Activated CD8-positive, alpha-beta memory T cell treated with anti-CD3 and anti-CD28 coated beads for 1 hour (primary cell): ENCODE results near the gene SLC22A14.
"Not testable (repeated sequence)": the region's sequence is repeated elsewhere in the genome, so short reads cannot be mapped to it uniquely, and the experiment has no call there.

Experiments used
- DNase-seq, 2 donors: peaks; one replicate each; pipeline ENCODE4 v3.0.0-alpha.2; 2020; ENCODE audit warnings: low read depth in 1 of 2; ENCODE audit errors: extremely low read depth in 1 of 2

The SLC22A14 gene, protein sequence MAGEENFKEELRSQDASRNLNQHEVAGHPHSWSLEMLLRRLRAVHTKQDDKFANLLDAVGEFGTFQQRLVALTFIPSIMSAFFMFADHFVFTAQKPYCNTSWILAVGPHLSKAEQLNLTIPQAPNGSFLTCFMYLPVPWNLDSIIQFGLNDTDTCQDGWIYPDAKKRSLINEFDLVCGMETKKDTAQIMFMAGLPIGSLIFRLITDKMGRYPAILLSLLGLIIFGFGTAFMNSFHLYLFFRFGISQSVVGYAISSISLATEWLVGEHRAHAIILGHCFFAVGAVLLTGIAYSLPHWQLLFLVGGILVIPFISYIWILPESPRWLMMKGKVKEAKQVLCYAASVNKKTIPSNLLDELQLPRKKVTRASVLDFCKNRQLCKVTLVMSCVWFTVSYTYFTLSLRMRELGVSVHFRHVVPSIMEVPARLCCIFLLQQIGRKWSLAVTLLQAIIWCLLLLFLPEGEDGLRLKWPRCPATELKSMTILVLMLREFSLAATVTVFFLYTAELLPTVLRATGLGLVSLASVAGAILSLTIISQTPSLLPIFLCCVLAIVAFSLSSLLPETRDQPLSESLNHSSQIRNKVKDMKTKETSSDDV

DNA sequence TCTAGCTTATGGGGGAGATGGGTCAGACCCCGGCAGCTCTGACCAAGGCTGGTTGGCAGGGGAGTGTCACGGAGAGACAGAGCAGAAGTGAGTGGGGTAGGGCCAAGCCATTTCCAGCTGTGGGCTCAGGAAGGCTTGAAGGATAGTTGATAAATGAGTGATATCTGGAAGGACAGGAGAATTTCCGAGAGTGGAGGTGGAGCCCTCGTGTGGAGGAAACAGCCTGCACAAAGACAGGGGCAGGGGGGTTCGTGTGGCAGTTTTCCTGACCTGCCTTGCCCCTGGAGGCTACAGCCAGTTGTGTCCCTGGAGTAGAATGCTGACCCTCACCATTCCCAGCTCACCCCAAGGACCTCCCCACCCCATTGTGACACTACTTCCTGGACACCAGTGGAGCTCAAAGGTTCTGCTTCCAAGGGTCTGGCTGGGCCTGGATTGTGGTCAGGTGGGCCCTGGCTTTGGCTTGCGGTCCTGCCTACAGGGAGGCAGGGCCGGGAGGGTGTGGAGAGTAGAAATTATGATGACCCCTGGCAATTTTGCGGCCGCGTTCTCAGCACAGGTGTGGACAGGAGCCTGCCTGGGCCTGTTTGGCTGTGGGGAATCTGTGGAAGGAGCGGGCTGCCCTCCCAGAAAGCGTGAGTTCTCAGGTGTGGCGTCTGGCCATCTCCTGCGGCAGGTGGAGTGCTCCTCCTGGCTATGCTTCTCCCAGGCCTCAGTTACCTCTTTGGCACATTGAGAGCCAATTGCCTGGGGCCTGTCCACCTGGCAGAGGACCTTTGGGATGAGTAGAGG lies at the start of gene SLC22A14:
SLC22A14 (plus strand) TSS at position 400 of the 792 bp plus-strand sequence. CDS start 23,733 bp downstream, outside the sequence.
- no peak for DNase-seq

DNA sequence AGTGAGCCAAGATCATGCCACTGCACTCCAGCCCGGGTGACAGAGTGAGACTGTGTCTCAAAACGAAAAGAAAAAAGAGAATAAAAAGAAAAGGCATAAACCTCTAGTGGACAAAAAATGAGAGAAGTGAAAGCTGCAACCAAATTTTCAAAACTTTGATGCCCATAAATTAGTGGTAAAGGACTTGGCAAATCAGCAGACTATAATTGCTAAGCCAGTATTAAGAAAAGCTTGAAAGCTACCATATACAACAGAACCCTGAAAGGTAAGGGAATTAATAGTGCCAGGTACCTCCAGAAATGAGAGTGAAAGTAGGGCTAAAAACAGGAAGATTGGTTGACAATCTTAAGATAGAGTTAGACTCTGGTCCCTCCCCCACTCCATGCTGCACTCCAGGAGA lies 49.4 kb upstream of the SLC22A14 start:
- DNase-seq: no peak

DNA sequence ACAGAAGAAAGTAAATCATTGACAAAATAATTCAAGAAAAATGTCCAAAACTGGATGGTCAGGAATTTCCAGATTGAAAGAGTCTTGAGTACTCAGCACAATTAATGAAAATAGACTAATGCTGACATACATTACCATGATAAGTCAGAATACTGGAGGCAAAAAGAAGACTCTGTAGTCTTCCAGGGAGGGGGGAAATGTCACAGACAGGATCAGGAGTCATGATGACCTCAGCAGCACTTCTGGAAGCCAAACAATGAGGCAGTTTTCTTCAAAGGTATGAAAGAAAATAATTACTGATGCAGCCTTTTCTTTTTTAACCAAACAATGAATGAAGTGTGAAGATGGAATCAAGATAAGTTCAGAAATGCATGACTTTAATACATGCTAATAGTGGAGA lies 46.6 kb upstream of the SLC22A14 start:
- DNase-seq: no peak

DNA sequence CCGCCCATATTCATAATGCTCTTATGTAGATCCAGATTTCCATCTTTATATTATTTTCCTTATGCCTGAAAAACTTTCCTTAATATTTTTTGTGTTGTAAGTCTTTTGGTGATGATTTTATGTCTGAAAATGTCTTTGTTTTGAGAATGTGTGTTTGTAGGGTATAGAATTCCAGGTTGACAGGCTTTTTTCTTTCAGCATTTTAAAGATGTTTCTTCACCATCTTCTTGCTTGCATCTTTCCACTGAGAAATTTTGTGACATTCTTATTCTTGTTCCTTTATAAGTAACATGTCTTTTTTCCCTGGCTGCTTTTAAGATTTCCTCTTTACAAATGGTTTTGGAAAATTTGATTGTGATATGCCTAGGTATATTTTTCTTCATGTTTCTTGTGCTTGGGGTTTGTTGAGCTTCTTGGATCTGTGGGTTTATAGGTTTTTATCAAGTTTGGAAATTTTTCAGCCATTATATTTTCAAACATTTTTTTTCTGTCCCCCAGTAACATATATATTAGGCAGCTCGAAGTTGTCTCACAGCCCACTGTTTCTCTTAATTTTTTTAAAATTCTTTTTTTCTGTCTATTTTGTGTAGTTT lies 43.6 kb upstream of the SLC22A14 start:
- no peak for DNase-seq

DNA sequence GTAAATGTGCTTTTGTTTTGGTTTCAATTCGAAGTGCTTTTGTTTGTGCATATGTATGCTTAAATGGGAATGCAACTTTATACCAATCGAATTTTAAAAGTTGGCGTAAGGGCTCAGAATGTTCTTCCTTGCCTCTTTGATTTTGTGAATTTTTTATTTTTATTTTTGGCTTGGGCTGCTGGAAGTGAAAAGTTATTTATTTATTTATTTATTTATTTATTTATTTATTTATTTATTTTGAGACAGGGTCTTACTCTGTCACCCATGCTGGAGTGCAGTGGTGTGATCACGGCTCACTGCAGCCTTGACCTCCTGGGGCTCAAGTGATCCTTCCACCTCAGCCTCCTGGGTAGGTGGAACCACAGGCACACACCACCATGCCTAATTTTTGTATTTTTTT lies 39.3 kb upstream of the SLC22A14 start:
- DNase-seq: not testable (repeated sequence)

DNA sequence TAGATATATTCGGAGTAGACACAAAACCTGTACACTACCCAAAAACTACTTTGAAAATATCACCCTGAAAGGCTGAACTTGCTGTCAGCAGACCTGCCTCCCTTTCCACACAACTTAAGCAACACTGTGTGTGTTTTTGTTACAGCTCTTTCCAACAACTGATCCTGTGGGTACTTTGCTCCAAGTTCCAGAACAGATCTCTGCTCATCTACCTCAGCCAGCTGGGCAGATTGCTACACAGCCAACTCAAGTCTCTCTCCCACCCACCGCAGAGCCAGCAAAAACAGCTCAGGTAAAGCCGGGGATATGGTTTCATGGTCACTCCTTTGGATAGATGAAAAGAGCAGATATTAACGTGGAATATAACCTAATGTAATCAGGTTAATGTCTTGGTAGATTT lies 36.2 kb upstream of the SLC22A14 start:
- DNase-seq: no peak

DNA sequence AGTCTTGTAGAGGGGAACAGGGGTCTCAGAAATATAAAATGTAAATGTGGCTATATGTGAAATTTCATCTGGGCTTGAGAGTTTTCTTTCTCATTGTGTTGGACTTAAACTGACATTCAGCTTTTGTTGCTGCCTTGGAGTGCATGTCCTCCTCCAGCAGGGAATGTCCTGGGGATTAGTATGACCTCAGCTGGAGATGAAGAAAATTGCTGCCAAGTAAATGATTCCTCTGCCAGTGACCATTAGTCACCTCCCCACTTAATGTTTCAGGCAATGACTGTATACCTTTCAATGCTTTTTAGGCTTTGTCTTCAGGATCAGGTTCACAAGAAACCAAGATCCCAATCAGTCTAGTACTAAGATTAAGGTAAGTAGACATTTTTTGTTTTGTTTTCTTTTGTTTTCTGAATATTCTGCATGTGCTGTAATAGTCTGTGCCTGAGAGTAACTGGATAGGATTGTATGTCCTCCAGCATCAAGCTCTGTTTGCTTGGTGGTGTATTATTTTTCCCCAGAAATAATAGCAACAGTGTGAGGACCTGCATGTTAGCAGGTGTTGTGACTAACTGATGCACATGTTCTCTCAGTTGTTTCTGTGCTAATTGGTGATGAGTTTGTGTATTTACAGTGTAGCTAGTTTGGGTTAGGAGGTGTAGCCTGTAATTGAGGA lies 34.6 kb upstream of the SLC22A14 start:
- no peak for DNase-seq

DNA sequence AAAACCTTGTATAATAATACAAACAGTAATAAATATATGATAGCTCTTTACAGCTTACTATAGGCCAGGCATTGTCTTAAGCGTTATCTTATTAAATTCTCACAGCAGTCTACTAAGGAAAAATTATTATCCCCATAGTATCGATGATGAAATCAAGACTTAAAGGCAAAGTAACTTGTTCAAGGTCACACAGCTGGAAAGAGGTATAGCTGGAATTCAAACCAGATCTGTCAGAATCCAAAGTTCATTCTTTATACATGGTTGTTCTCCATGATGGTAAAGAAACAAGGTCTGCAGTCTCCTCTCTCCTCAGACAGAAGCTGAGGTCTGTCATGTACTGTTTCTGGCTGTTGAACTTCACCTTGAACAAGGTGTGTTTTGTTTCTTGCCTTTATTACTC lies 31.9 kb upstream of the SLC22A14 start:
- no peak for DNase-seq

DNA sequence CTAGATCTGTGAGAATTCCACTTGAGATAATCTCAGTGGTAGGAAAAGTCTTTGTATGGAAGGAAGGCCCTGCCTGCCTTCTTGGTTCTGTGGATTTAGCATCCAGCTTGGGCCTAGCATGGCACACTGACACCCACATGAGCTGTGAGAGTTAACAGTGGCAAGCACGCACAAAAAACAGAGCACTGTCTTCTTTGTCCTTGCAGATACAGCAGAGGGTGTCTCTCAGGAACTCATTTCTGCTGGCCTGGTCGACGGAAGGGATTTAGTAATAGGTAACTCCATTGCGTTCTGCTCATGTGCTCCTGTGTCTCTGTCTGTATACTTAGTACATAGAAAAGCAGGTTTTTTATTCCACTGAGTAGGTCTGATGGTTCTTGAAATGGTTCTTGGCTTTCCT lies 30.9 kb upstream of the SLC22A14 start:
- no peak for DNase-seq

DNA sequence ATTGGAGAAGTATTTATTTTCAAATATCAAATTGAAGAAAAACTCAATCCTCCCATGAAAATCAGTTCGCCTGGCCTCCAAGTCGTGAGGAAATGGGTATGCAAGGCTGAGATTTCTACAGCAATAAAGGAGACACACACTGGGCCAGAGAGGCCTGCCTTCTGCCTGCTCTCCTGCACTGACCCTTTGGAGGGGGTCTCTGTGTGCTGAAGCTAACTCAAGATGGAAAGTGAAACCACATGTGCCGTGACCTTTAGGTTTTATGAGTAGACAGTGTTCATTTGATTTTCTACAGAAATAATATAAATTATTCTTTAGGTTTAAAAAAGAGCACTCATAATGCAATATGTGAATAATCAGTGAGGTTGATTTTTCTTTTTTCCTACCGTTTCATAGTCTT lies 28.4 kb upstream of the SLC22A14 start:
- no peak for DNase-seq

DNA sequence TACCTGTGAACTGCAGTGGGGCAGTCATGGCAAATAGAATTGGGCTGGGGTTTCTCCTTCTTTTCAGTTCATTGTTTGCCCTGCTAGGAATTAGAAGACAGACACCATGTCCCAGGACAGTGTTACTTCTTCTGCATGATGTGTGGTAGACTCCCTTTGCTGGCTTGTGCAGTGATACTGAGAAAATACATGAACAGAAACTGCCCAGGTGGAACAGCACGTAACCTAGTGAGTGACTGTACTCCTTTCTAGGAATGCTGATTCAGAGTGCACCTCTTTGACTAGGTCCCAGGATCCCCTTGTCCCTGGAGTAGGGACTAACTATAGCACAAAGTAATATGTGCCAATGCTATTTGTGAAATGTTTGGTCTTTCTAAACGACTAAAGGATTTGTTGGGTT lies 27.2 kb upstream of the SLC22A14 start:
- DNase-seq: no peak

DNA sequence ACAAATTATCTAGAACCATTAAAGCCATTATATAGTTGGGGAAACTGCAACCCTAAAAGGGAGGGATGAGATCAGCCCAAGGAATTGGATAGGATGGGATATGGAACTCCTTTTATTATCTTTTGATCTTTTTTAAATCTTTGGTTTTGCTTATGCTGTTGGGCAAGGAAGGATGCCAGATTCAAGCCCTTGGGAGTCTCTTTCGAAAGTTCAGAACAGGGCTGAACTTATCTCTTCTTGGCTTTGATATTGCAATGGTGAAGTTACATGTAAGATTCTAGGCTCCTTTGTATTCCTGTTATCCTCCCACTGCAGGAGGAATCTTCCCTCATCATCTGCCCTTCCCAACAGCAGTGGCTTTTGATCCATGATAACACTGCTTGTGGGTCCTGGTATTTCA lies 26.5 kb upstream of the SLC22A14 start:
- DNase-seq: no peak

DNA sequence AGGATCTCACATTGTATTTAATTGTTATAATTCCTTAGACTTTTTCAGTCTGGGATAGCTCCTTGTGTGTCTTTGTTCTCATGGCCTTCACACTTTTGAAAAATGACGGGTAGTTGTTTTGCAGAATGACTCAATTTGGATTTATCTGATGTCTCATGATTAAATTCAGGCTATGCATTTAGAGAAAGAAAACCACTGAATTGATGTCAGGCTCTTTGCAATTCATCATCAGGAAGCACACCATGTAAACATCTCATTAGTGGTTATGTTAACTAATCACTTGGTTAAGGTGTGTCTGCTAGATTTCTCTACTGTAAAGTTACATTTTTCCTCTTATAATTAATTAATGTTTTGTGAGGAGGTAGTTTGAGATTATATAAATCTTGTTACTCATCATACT lies 24.5 kb upstream of the SLC22A14 start:
- DNase-seq: no peak

DNA sequence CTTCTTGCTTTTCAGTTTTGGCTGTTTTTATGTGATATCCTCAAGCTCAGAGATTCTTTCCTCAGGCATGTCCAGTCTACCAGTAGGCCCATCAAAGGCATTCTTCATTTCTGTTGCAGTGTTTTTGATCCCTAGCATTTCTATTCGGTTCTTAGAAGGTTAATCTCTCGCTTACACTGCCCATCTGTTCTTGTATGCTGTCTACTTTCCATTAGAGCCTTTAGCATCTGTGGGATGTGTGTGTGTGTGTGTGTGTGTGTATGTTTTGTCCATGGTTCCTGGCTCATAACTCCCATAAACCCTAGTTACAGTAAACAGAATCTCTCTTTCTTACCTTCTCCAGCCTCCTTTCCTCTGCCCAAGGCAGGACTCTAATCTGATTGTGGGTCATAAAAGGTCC lies 21.6 kb upstream of the SLC22A14 start:
- no peak for DNase-seq

DNA sequence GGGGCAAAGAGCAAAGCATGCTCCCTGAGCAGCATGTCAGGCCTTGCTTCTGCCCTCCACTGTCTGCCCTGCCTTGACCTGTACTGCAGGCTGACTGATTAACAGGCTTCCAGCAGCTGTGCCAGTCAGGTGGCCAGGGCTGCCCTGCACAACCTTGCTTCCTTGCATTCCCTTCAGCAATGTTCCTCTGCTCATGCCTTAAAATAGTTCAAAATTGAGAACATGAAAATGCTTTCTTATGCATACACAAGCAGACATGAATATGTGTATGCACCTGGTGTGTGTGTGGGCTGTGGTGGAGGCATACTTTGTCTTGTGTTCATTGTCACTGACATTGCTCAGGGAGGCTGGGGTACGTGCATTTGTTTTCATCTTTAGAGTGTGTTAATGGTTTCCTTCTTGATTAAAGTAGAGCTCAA lies 17.7 kb upstream of the SLC22A14 start:
- DNase-seq: no peak

DNA sequence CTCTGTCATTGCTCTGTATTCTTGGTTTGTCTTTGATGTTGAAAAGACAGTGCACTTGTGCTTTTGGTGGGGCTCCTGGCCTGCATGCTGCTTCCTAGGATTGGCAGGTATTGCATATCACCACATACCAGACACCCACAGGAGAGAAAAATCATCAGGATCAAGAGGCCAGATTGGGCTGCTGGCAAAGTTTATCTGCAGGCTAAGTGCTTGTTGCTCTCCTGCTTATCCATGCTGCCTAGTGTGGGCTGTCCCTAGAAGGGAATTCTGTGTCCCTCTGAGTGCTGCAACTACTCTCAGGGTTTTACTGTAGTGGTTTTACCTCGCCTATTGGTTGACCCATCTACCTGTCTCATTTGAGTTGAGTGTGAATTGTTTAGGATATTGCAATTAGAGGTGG lies 17.3 kb upstream of the SLC22A14 start:
- no peak for DNase-seq

DNA sequence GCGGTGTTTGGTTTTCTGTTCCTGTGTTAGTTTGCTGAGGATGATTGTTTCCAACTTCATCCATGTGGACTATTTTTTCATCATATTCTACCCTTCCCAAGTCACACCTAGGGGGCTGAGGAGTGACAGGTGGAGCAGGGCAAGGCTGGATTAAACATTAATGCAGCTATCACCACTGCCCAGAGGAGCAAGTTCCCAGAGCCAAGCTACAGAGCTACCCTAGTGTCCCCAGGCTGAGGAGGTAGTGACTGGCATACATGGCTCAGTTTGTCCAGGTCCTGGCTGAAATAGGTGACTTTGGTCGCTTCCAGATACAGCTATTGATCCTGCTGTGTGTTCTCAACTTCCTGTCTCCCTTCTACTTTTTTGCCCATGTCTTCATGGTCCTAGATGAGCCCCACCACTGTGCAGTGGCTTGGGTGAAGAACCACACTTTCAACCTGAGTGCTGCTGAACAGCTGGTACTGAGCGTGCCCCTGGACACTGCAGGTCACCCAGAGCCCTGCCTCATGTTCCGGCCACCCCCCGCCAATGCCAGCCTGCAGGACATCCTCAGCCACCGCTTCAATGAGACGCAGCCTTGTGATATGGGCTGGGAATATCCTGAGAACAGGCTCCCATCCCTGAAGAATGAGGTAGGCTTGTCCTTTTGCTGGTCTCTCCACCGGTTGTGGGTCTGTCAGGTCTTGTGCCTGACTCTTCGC lies 16.3 kb upstream of the SLC22A14 start, which contains the start of gene SLC22A13:
SLC22A13 (plus strand) TSS at position 209 of the 704 bp plus-strand sequence; CDS start at position 258, 49 bp downstream.
- no peak for DNase-seq

DNA sequence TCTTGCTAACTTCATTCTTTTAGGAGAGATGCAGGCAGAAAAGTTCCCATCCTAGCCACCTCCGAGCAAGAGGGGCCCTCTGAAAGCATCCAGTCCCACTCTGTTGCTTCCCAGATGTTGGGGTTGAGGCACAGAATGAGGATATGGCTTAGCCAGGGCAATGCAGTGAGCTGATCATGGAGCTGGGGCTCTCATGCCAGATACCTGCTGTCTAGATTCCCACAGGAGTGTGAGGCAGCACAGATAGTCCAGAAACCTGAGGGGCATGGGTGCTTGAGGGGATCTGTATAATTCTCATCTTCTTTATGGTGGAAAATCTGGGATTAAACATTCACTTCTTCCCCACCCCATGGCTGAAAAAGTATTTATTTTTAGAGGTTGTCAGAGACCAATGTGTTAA lies 15.3 kb upstream of the SLC22A14 start:
- no peak for DNase-seq

DNA sequence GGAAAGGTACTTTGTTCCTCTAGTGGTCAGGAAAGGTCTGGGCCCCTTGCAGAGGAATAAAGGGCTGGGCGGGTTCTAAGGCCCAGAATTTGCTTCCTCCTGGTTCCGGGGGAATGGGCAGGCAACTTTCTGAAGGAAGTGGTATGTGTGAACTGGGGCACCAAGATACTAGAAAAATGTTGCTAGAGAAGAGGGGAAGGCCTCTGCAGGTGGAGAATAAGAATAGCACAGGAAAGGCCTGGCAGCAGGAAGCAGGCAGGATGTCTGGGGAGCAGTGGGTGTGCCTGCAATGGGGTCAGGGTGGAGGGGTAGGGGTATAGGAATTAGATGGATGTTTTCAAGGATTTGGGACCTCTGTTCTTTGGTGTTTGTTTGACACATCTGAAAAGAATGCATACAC lies 14.4 kb upstream of the SLC22A14 start:
- DNase-seq: no peak

DNA sequence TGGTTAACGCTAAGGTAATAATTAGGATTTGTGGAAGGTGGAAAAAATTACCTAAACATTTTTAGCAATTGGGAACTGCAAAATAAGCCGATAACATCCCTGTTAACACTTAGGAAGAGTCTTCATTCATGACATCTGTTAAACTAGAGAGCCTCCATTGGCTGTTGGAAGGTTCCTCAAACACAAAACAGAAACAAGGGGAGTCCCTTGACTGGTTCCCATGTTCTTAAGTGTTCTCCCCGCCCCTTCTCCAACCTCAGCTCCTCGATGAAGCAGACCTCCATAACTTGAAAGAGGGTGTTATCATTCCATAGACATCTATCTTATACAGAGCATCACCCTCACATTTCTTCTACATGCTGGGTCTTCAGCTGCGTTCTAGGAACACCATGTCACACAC lies 14.0 kb upstream of the SLC22A14 start:
- DNase-seq: no peak
